ENCODE measurements around the gene EFNA2. TPM values are rescaled to one million over a fixed set of nuclear protein-coding genes. Genes with fewer than 3 reads are reported as not detected.

Gene EFNA2
- total RNA-seq, 1 experiment from 2014 or later: 14.3 TPM

DNA sequence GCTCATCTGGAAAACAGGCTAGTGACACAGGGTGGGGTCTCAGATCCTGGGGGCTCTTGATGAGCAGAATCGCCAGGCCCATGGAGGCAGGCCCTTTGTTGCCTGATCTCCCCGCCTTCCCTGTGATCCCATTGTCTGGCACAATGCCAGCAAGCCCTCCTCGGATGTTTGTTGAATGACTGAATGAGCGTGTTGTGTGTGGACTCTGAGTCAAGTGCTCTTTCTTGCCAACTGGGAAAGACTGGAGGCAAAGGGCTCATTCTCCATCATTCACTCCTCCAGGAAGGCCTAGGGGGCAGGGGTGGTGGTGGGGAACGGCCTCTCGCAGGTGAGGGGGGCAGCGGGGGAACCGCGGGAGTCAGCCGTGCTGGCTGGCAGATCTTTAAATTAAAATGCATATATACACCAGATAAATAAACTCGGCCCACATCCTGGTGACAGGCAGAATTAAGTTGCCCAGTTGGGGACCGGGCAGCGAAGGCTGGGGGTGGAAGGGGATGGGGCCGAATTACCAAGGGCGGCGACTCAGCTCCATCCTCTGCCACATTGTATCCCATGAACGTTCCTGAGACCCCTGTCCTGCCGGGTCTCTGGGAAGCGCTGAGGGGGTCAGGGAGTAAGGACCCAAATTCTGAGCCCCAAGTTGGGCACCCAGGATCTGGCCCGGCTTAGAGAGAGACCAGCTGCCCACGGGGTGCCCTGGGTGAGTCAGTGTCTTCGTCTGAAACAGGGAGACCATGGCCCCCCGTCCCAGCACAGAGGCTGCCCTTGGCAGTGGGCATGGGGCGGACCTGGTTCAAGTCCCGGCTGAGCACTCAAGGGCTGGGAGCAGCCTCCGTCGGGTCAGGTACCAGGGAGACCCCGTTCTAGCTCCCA is 24.5 kb downstream of the EFNA2 start:
- no peak overlapping the region for H3K18ac ChIP-seq (ENCODE audit: insufficient read length, low read depth, low read length)
- H4K91ac ChIP-seq (ENCODE audit: insufficient read length, low read depth, low read length): no peak overlapping the region
- H3K23me2 ChIP-seq (ENCODE audit: insufficient read length, low read depth, low read length, poor library complexity, severe bottlenecking): peaks cover under 1% of the 10 kb centered on the region
- no peak overlapping the region for H4K8ac ChIP-seq (replicated peaks; ENCODE audit: insufficient read length, low read depth, low read length)
- no peaks in the 10 kb centered on the region for H3K27me3 ChIP-seq (ENCODE audit: insufficient read depth, low read length)
- no peak overlapping the region for H2BK15ac ChIP-seq (ENCODE audit: low read depth, low read length)
- H4K5ac ChIP-seq (ENCODE audit: insufficient read length, low read depth, low read length): no peak overlapping the region
- H3K4me2 ChIP-seq (ENCODE audit: insufficient read depth, insufficient read length, low read length): no peak overlapping the region
- no peak overlapping the region for H2BK20ac ChIP-seq (ENCODE audit: low read depth, low read length, poor library complexity, severe bottlenecking)
- no peak overlapping the region for H2AFZ ChIP-seq (ENCODE audit: low read length)
- no CpG with 5 or more reads among the region's 28 CpGs for WGBS (ENCODE audit: extremely low coverage, insufficient read length, low lambda C conversion rate)
- H2BK5ac ChIP-seq (ENCODE audit: insufficient read length, low read length): no peak overlapping the region
- H3K36me3 Mint-ChIP-seq (ENCODE audit: insufficient read depth in 1 of 3, low read depth in 3 of 3): no peaks in the 10 kb centered on the region
- H3K4me3 Mint-ChIP-seq: no peak overlapping the region
- no peak overlapping the region for H2AK5ac ChIP-seq (ENCODE audit: insufficient read length, low read length)
- no peak overlapping the region for H3K14ac ChIP-seq (ENCODE audit: insufficient read depth, low read length)
- DNase-seq: no peak
- H2BK12ac ChIP-seq (ENCODE audit: insufficient read length, low read depth, low read length): no peak overlapping the region
- no peak for TF ChIP-seq CTCF (conservative IDR thresholded peaks at IDR 0.05)
- H3K4me1 Mint-ChIP-seq: peaks cover 0 to 15% of the 10 kb centered on the region in 2 experiments; a peak in 2 of 4 replicates
- H3K23ac ChIP-seq (ENCODE audit: insufficient read length, low read depth, low read length): no peak overlapping the region
- no peak overlapping the region; a peak in 1 of 7 replicates for H3K27ac Mint-ChIP-seq
- no peak overlapping the region for H3T11ph ChIP-seq (ENCODE audit: low read length)
- no peaks in the 10 kb centered on the region for H3K79me2 ChIP-seq (ENCODE audit: insufficient read depth, low read length)
- peaks cover 6% of the 10 kb centered on the region; the same call in 1 of the 2 replicates for H3K27me3 Mint-ChIP-seq (ENCODE audit: low read depth)
- H3K4me1 ChIP-seq (ENCODE audit: insufficient read depth, low read length): no peaks in the 10 kb centered on the region
- no peaks in the 10 kb centered on the region for H3K9me3 ChIP-seq (ENCODE audit: control insufficient read depth, low read depth, low read length)
- H3K56ac ChIP-seq (ENCODE audit: insufficient read length, low read depth, low read length): no peak overlapping the region
- no peak overlapping the region for H3K4ac ChIP-seq (ENCODE audit: low read depth, low read length)
- H2BK120ac ChIP-seq (ENCODE audit: low read depth, low read length, poor library complexity, severe bottlenecking): no peak overlapping the region
- no peak overlapping the region for H3K9ac ChIP-seq (ENCODE audit: extremely low read depth, insufficient read length, low read length)
- no peaks in the 10 kb centered on the region for H3K9me3 Mint-ChIP-seq
- H3K27ac ChIP-seq (ENCODE audit: insufficient read length, low read depth, low read length): no peak overlapping the region
- no peaks in the 10 kb centered on the region for H3K79me1 ChIP-seq (ENCODE audit: insufficient read depth, low read depth, low read length, poor library complexity, severe bottlenecking)
- no peaks in the 10 kb centered on the region for H4K20me1 ChIP-seq (ENCODE audit: control insufficient read depth, insufficient read depth, insufficient read length)
